A549 treated with ZK216348 at 1 μM for 4 hours (cell line): ENCODE results near the gene S100P. TPM values are rescaled to one million over a fixed set of nuclear protein-coding genes. Genes with fewer than 3 reads are reported as not detected.

Experiments used
- total RNA-seq: library from RNA; stranded (reverse); fragments of 200-300 nt; extraction: Qiagen RNA extraction; gene quantifications from 5 replicates; pipeline ENCODE4 v1.2.3, GENCODE V29; 2022; ENCODE audit warnings: low read depth

The S100P gene
- total RNA-seq, result 34.1 to 83.8 TPM (median 64.8 TPM) in 5 replicates

DNA sequence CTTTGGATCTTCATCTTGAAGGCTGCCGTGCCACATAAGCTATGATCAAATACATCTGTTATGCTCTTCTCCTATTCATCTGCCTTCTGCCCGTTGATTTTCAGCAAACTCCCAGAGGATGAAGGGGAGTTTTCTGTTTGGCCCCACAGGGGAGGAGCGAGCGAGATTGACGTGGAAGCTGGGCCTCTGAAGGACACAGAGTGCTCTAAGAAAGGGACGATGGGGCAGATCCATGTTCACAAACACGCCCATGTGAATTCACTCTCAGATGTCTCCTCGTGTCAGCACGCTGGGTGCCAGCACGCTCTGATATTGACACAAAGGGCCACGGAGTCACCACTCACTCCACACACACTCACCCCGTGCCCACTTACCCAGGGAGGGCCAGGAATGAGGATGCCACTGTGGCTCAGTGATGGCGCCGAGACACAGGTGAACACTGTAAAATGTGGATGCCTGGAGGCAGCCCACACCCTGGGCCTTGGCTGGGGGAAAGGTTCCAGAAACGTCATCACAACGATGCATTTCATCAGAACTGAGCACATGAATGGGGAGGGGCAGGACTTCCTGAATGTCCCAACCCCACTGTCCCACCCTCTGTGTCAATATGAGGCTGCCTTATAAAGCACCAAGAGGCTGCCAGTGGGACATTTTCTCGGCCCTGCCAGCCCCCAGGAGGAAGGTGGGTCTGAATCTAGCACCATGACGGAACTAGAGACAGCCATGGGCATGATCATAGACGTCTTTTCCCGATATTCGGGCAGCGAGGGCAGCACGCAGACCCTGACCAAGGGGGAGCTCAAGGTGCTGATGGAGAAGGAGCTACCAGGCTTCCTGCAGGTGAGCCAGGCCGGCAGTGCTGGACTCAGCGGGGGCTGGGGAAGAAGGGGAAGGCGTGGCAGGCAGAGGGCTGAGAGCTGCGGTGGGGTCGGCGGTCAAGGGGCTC is at the start of gene S100P:
Gene S100P, plus strand, starts transcription at position 648 of the 946 bp plus-strand sequence. Its CDS starts 55 bp downstream, at position 703.

DNA sequence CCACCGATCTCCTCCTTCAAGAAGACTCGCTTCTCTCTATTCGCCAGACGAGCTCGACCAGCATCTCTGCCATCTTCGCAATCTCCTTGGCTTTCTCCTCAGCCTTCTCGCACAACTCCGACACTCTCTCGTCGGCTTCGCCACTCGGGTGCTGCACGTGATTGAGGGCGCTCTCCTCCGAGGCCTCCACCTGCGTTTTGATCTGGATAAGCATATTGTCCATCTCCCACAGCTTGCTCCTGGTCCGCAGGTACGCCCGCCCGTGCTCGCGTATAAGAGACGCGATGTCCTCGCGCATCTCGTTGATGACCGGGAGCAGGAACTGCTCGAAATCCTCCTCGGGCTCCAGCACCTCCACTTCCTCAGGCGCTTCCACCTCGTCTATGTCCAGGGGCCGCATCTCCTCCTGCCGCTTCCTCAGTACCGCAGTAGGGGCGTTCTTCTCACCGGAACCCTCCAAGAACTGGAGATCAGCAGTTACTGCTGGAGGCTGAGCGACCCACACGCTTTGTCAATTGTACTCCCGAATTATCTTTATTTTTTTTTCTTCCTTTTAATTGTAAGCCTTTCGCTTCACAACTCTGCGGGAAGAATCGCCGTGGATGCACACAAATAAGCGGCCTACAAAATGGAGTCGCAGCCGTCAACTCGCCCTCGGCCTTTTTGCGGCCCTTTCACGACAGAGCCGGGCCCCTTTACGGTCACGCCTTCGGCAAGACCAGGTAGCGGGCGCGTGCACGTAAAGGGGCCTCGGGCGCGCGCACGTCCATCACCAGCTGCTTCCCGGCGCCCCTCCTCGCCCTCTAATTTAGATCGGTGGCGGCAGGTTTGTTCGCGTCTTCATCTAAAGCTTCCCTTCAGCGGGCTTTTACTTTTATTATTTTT is 15.8 kb downstream of the S100P start, which contains the start of gene MRFAP1L1:
Gene MRFAP1L1, minus strand, starts transcription at position 636 of the 885 bp plus-strand sequence. Its CDS starts 236 bp downstream, at position 400.

DNA sequence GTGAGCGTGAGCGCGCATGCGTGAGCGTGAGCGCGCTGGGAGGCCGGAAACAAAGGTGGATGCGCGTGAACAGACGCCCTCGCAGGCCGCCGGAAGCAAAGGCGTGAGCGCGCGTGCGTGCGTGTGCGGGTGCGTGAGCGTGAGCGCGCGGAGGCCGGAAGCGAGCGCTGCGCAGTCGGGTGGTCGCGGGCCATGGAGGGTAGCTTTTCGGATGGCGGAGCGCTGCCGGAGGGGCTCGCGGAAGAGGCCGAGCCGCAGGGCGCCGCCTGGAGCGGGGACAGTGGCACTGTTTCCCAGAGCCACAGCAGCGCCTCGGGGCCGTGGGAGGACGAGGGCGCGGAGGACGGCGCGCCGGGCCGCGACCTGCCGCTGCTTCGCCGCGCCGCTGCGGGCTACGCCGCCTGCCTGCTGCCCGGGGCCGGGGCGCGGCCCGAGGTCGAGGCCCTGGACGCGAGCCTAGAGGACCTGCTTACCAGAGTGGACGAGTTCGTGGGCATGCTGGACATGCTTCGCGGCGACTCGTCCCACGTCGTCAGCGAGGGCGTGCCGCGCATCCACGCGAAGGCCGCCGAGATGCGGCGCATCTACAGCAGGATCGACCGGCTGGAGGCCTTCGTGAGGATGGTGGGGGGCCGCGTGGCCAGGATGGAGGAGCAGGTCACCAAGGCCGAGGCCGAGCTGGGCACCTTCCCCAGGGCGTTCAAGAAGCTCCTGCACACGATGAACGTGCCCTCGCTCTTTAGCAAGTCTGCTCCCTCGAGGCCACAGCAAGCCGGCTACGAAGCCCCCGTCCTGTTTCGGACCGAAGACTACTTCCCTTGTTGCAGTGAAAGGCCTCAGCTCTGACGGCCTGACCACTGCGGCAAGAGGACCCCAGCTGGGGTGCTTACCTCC is 22.6 kb downstream of the S100P start, which contains the start of gene BLOC1S4:
Gene BLOC1S4, plus strand, starts transcription at position 157 of the 894 bp plus-strand sequence. Its CDS starts 36 bp downstream, at position 193.

Other genes with a start within 250 kb of the S100P start
- gene PPP2R2C, start 221.3 kb upstream of the S100P start, total RNA-seq, result 26.6 to 40.8 TPM (median 36.9 TPM) in 5 replicates
- gene MAN2B2, start 118.7 kb upstream of the S100P start, total RNA-seq, result 7.3 to 10.7 TPM (median 9.6 TPM) in 5 replicates
- 234 to 277 TPM (median 251 TPM) in 5 replicates for gene MRFAP1, start 53.2 kb upstream of the S100P start, total RNA-seq
- 30.3 to 39.2 TPM (median 35.1 TPM) in 5 replicates for gene MRFAP1L1, start 16.0 kb downstream of the S100P start, total RNA-seq
- 14.5 to 18.0 TPM (median 16.5 TPM) in 5 replicates for gene BLOC1S4, start 22.3 kb downstream of the S100P start, total RNA-seq
- 6.3 to 13.4 TPM (median 10.7 TPM) in 5 replicates for gene KIAA0232, start 88.8 kb downstream of the S100P start, total RNA-seq
- 29.8 to 38.8 TPM (median 35.8 TPM) in 5 replicates for gene TBC1D14, start 215.9 kb downstream of the S100P start, total RNA-seq